Thoracic aorta (tissue), 2 donors: Measurements from ENCODE around the gene CASZ1. TPM values are rescaled to one million over a fixed set of nuclear protein-coding genes. Genes with fewer than 3 reads are reported as not detected.

Experiments used
- ATAC-seq: fragments of 150-250 bp; one replicate; pipeline ENCODE4 v1.8.0; 2017; ENCODE audit warnings: low read depth; ENCODE audit not compliant: insufficient number of reproducible peaks, low FRiP score
- DNase-seq: peaks from one replicate; pipeline ENCODE4 v3.0.0-alpha.2; 2020; ENCODE audit warnings: low spot score
- H3K27ac ChIP-seq, 2 donors: fragments of 200-600 bp; sonication (generic); 1 replicate in 1 of 2; 2 replicates in 1 of 2; pipeline ENCODE4 v1.5.1; 2016; ENCODE audit warnings: mild to moderate bottlenecking in 2 of 2, moderate library complexity in 2 of 2
- H3K27me3 ChIP-seq: fragments of 200-600 bp; sonication (generic); replicated peaks from 2 replicates; pipeline ENCODE4 v1.6.0; 2016; ENCODE audit warnings: mild to moderate bottlenecking; ENCODE audit not compliant: insufficient read depth
- H3K36me3 ChIP-seq: fragments of 200-600 bp; sonication (generic); one replicate; pipeline ENCODE4 v1.5.1; 2016
- H3K4me1 ChIP-seq, 2 donors: fragments of 200-600 bp; sonication (generic); 1 replicate in 1 of 2; 2 replicates in 1 of 2; pipeline versions ENCODE4 v1.5.1 to v1.6.0; 2016; ENCODE audit warnings: low read depth in 2 of 2, mild to moderate bottlenecking in 1 of 2; ENCODE audit not compliant: control insufficient read depth in 1 of 2
- H3K4me3 ChIP-seq: fragments of 200-600 bp; sonication (generic); 2 replicates; pipeline ENCODE4 v1.5.1; 2016; ENCODE audit warnings: mild to moderate bottlenecking
- H3K9me3 ChIP-seq: fragments of 200-600 bp; sonication (generic); 2 replicates; pipeline ENCODE4 v1.5.1; 2016
- CTCF ChIP-seq: fragments of 200-600 bp; sonication (generic); IDR thresholded peaks from one replicate; pipeline ENCODE4 v1.5.1; 2019; ENCODE audit warnings: antibody characterized with exemption
- total RNA-seq, 2 donors: library from RNA; depleted of rRNA; stranded (reverse); fragments of >200 nt; gene quantifications; one replicate each; pipeline versions ENCODE4 v1.1.0 to v1.2.3, GENCODE V29; 2016

The CASZ1 gene
- total RNA-seq, 2 donors from 2014 or later, result 20.6 to 27.9 TPM

GRCh38 chr1:10591010-10591409 lies 205.4 kb downstream of the CASZ1 start:
- TF ChIP-seq CTCF, result no peak
- ATAC-seq (no peak), DNase-seq (no peak)
- no peaks in the 10 kb centered on the region for H3K4me1 ChIP-seq
- no peaks in the 10 kb centered on the region for H3K9me3 ChIP-seq
- H3K36me3 ChIP-seq, result no peaks in the 10 kb centered on the region
- no peaks in the 10 kb centered on the region for H3K27me3 ChIP-seq
- H3K27ac ChIP-seq, result no peak overlapping the region
- H3K4me3 ChIP-seq, result no peak overlapping the region

GRCh38 chr1:10589074-10589473 lies 207.4 kb downstream of the CASZ1 start:
- Histone ChIP-seq H3K9me3 (no peaks in the 10 kb centered on the region), H3K36me3 (no peaks in the 10 kb centered on the region), H3K4me1 (no peaks in the 10 kb centered on the region), H3K27me3 (no peaks in the 10 kb centered on the region), H3K27ac (no peak overlapping the region), H3K4me3 (no peak overlapping the region)
- TF ChIP-seq CTCF, result no peak
- no peak for DNase-seq
- ATAC-seq, result no peak

GRCh38 chr1:10588640-10589039 lies 207.8 kb downstream of the CASZ1 start:
- H3K27me3 ChIP-seq, result no peaks in the 10 kb centered on the region
- DNase-seq, result no peak
- no peaks in the 10 kb centered on the region for H3K9me3 ChIP-seq
- TF ChIP-seq CTCF, result no peak
- H3K4me3 ChIP-seq, result no peak overlapping the region
- H3K4me1 ChIP-seq, result no peaks in the 10 kb centered on the region
- H3K36me3 ChIP-seq, result no peaks in the 10 kb centered on the region
- no peak overlapping the region for H3K27ac ChIP-seq
- ATAC-seq, result no peak

Other genes starting within 250 kb of the CASZ1 start
- gene TARDBP, start 216.0 kb upstream of the CASZ1 start, total RNA-seq, result 100 to 1,000 TPM in 1 of 2 donors, 10 to 100 TPM in 1; 57.3 to 229 TPM